Measurements from ENCODE around the gene CAP1.

CAP1 gene

DNA sequence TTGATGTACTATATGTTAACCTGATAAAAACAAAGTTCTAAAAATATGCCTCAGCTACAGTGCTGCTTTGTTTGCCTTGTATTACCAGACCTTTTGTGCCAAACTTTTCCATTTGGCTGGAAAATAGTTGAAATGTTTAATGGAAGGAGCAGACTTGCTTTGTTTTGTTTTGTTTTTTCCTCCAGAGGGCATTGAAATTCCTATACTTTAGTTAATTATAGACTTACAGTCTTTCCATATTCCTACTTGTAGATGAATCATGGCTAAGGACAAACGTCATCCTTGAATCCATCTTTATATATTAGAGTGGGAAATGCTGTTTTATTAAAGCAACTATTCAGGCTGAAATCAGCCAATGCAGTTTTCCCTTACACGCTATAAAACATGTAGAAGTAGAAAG lies 6.7 kb downstream of the CAP1 start:
- H3K4me3 ChIP-seq (ENCODE audit: low read depth, low read length, poor library complexity, severe bottlenecking), result no peak overlapping the region
- no peaks in the 10 kb centered on the region for H3K27me3 ChIP-seq (ENCODE audit: insufficient read depth, low read length)
- H3K9me3 ChIP-seq (ENCODE audit: low read length), result no peaks in the 10 kb centered on the region
- H3K4me1 ChIP-seq (ENCODE audit: insufficient read depth, low read length, severe bottlenecking), result peaks cover 21% of the 10 kb centered on the region
- no peak overlapping the region for H3K9ac ChIP-seq (ENCODE audit: low read length)
- no peak overlapping the region for H3K4me2 ChIP-seq (ENCODE audit: low read length)
- TF ChIP-seq, protein P1, sequence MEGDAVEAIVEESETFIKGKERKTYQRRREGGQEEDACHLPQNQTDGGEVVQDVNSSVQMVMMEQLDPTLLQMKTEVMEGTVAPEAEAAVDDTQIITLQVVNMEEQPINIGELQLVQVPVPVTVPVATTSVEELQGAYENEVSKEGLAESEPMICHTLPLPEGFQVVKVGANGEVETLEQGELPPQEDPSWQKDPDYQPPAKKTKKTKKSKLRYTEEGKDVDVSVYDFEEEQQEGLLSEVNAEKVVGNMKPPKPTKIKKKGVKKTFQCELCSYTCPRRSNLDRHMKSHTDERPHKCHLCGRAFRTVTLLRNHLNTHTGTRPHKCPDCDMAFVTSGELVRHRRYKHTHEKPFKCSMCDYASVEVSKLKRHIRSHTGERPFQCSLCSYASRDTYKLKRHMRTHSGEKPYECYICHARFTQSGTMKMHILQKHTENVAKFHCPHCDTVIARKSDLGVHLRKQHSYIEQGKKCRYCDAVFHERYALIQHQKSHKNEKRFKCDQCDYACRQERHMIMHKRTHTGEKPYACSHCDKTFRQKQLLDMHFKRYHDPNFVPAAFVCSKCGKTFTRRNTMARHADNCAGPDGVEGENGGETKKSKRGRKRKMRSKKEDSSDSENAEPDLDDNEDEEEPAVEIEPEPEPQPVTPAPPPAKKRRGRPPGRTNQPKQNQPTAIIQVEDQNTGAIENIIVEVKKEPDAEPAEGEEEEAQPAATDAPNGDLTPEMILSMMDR (IDR thresholded peaks at IDR 0.05; ENCODE audit: low read length), result no peak
- H4K20me1 ChIP-seq (ENCODE audit: insufficient read depth, low read length), result no peaks in the 10 kb centered on the region
- no peaks in the 10 kb centered on the region for H3F3A ChIP-seq (ENCODE audit: insufficient read depth, low read length)
- no peak overlapping the region for H3K27ac ChIP-seq (ENCODE audit: low read depth, low read length, poor library complexity, severe bottlenecking)
- H3K36me3 ChIP-seq (ENCODE audit: insufficient read depth, low read length), result peaks cover 54% of the 10 kb centered on the region
- H3K79me2 ChIP-seq (ENCODE audit: insufficient read depth, low read length), result peaks cover 86% of the 10 kb centered on the region
- no peak overlapping the region for H2AFZ ChIP-seq (ENCODE audit: low read length)
- no peaks in the 10 kb centered on the region for H3K9me2 ChIP-seq (ENCODE audit: low read depth, low read length)

DNA sequence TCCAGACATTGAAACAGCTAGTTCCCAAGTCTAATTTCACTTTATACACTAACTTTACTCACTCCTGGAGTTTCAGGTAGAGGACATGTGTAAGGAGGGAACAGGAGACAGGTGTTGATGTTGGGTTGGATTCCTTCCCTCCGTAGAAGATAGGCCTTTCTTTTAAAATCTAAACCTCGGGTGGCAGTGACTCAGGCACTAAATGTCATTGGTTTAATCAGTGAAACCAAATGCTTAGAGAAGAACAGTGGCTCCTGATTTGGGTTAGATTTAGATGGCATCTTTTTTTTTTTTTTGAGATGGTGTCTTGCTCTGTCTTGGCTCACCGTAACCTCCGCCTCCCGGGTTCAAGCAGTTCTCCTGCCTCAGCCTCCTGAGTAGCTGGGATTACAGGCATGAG lies 7.2 kb downstream of the CAP1 start:
- no peak overlapping the region for H3K4me2 ChIP-seq (ENCODE audit: low read length)
- no peaks in the 10 kb centered on the region for H4K20me1 ChIP-seq (ENCODE audit: insufficient read depth, low read length)
- peaks cover 49% of the 10 kb centered on the region for H3K36me3 ChIP-seq (ENCODE audit: insufficient read depth, low read length)
- TF ChIP-seq, protein P1 (IDR thresholded peaks at IDR 0.05; ENCODE audit: low read length), result no peak
- no peak for TF ChIP-seq EZH2 (IDR thresholded peaks at IDR 0.05; ENCODE audit: borderline replicate concordance, low read length)
- no peak overlapping the region for H3K9ac ChIP-seq (ENCODE audit: low read length)
- H3K79me2 ChIP-seq (ENCODE audit: insufficient read depth, low read length), result peaks cover 86% of the 10 kb centered on the region
- no peaks in the 10 kb centered on the region for H3K9me2 ChIP-seq (ENCODE audit: low read depth, low read length)
- no peak overlapping the region for H3K27ac ChIP-seq (ENCODE audit: low read depth, low read length, poor library complexity, severe bottlenecking)
- no peaks in the 10 kb centered on the region for H3K27me3 ChIP-seq (ENCODE audit: insufficient read depth, low read length)
- no peaks in the 10 kb centered on the region for H3K9me3 ChIP-seq (ENCODE audit: low read length)
- no peaks in the 10 kb centered on the region for H3F3A ChIP-seq (ENCODE audit: insufficient read depth, low read length)
- H3K4me3 ChIP-seq (ENCODE audit: low read depth, low read length, poor library complexity, severe bottlenecking), result no peak overlapping the region
- H2AFZ ChIP-seq (ENCODE audit: low read length), result no peak overlapping the region
- peaks cover 16% of the 10 kb centered on the region for H3K4me1 ChIP-seq (ENCODE audit: insufficient read depth, low read length, severe bottlenecking)

DNA sequence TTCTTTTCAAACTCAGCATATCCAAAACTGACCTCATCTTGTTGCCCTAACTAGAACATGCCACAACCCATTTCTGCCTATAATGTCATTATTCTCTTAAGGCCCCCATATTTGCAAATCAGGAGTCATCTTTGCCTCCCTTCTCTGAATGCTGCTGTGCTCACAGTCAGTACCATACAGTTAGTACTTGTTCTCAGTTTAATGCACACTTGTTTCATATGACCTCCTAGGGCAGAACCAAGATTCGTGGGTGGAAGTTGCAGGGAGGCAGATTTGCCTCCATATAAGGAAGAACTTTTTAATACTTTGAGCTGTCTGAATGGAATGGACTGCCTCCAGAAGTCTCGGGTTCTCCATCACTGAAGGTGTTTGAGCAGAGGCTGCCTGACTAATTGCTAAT lies 9.2 kb downstream of the CAP1 start:
- Histone ChIP-seq H4K20me1 (ENCODE audit: insufficient read depth, low read length) (no peaks in the 10 kb centered on the region), H3K27ac (ENCODE audit: low read depth, low read length, poor library complexity, severe bottlenecking) (no peak overlapping the region), H2AFZ (ENCODE audit: low read length) (no peak overlapping the region), H3K4me3 (ENCODE audit: low read depth, low read length, poor library complexity, severe bottlenecking) (no peak overlapping the region), H3K36me3 (ENCODE audit: insufficient read depth, low read length) (peaks cover 43% of the 10 kb centered on the region; the same call in 1 of the 2 replicates), H3K4me1 (ENCODE audit: insufficient read depth, low read length, severe bottlenecking) (no peaks in the 10 kb centered on the region), H3K4me2 (ENCODE audit: low read length) (no peak overlapping the region), H3K79me2 (ENCODE audit: insufficient read depth, low read length) (peaks cover 68% of the 10 kb centered on the region), H3K9ac (ENCODE audit: low read length) (no peak overlapping the region), H3F3A (ENCODE audit: insufficient read depth, low read length) (no peaks in the 10 kb centered on the region), H3K9me2 (ENCODE audit: low read depth, low read length) (no peaks in the 10 kb centered on the region), H3K27me3 (ENCODE audit: insufficient read depth, low read length) (no peaks in the 10 kb centered on the region), H3K9me3 (ENCODE audit: low read length) (no peaks in the 10 kb centered on the region)
- TF ChIP-seq, protein P1 (IDR thresholded peaks at IDR 0.05; ENCODE audit: low read length), result no peak
- no peak for TF ChIP-seq EZH2 (IDR thresholded peaks at IDR 0.05; ENCODE audit: borderline replicate concordance, low read length)
